HepG2 (cell line): ENCODE measurements around the gene ST6GALNAC3. TPM values are rescaled to one million over a fixed set of nuclear protein-coding genes. Genes with fewer than 3 reads are reported as not detected.

Source experiments
- ATAC-seq: fragments of 200-7000 bp; cut with Tn5 transposase; 3 replicates; pipeline ENCODE4 v1.9.1; 2020; ENCODE audit warnings: mild to moderate bottlenecking, moderate library complexity
- BruUV-seq: library from RNA; stranded (reverse); fragments of 400-500 nt; replicated peaks from 2 replicates; lab custom pipeline; 2021; lab: Mats Ljungman, UMichigan
- CTCF ChIA-PET: fragments of 300-600 bp; formaldehyde crosslinking; extraction: SDS; loops from one replicate; lab custom pipeline; 2021; ENCODE audit warnings: low total read pairs, inconsistent platforms, low intra/inter-chr PET ratio; lab: Yijun Ruan, JAX
- POLR2A ChIA-PET: fragments of 350-600 bp; sonication (Branson Sonifier 250); formaldehyde crosslinking; loops from one replicate; lab custom pipeline; 2020; ENCODE audit warnings: antibody characterized with exemption, inconsistent platforms; lab: Yijun Ruan, JAX
- DNase-seq: peaks from one replicate; pipeline ENCODE4 v3.0.0-alpha.2; 2015; ENCODE audit warnings: low spot score
- FAIRE-seq: peaks from 3 replicates; lab custom pipeline; 2011; peaks lifted over from hg19 to GRCh38; lab: Jason Lieb, UNC
- H2AFZ ChIP-seq: one replicate; pipeline ENCODE4 v1.6.1; 2011; ENCODE audit warnings: low read length, inconsistent platforms
- H3K27ac ChIP-seq: fragments of 300-600 bp; 3 replicates; pipeline ENCODE4 v1.8.0; 2011; ENCODE audit warnings: mixed run types, mild to moderate bottlenecking, mixed read lengths, low read length, inconsistent platforms; ENCODE audit not compliant: insufficient read depth; ENCODE audit errors: extremely low read length
- H3K27me3 ChIP-seq, 2 experiments: fragments of 200-600 bp in 1 of 2; 2 replicates in 1 of 2; 3 replicates in 1 of 2; pipeline versions ENCODE4 v1.6.0 to v1.8.0; 2011; ENCODE audit warnings: low read length in 2 of 2, mild to moderate bottlenecking in 2 of 2, moderate library complexity in 2 of 2, inconsistent platforms in 1 of 2; ENCODE audit not compliant: insufficient read depth in 2 of 2, control insufficient read depth in 1 of 2
- H3K36me3 ChIP-seq, 2 experiments: fragments of 200-600 bp in 1 of 2; replicated peaks in 1 of 2; 2 replicates in 1 of 2; 3 replicates in 1 of 2; pipeline versions ENCODE4 v1.5.1 to v1.8.0; 2011; ENCODE audit warnings: low read length in 2 of 2, inconsistent platforms in 1 of 2; ENCODE audit not compliant: insufficient read depth in 2 of 2, control insufficient read depth in 1 of 2
- H3K4me1 ChIP-seq: 2 replicates; pipeline ENCODE4 v1.5.1; 2012; ENCODE audit warnings: low read length, inconsistent platforms; ENCODE audit not compliant: insufficient read depth
- H3K4me2 ChIP-seq: 2 replicates; pipeline ENCODE4 v1.6.0; 2011; ENCODE audit warnings: low read depth, low read length, inconsistent platforms
- H3K4me3 ChIP-seq, 3 experiments: fragments of 200-600 bp in 1 of 3; sonication (generic), shearing (Covaris generic) in 1 of 3; replicated peaks in 1 of 3; 2 replicates each; pipeline ENCODE4 v1.5.1; 2011 to 2016; ENCODE audit warnings: low read length in 3 of 3, inconsistent platforms in 2 of 3, low read depth in 2 of 3, mild to moderate bottlenecking in 2 of 3, control low read depth in 1 of 3, mixed read lengths in 1 of 3; ENCODE audit not compliant: insufficient read depth in 1 of 3
- H3K79me2 ChIP-seq: one replicate; pipeline ENCODE4 v1.6.1; 2011; ENCODE audit warnings: low read length, inconsistent platforms; ENCODE audit not compliant: insufficient read depth
- H3K9ac ChIP-seq: 2 replicates; pipeline ENCODE4 v1.6.0; 2011; ENCODE audit warnings: mild to moderate bottlenecking, low read depth, low read length, inconsistent platforms; ENCODE audit not compliant: insufficient read depth
- H3K9me3 ChIP-seq: 2 replicates; pipeline ENCODE4 v1.5.1; 2012; ENCODE audit warnings: mild to moderate bottlenecking, low read length
- H4K20me1 ChIP-seq: 2 replicates; pipeline ENCODE4 v1.6.0; 2011; ENCODE audit warnings: inconsistent platforms, mild to moderate bottlenecking, low read length, moderate library complexity; ENCODE audit not compliant: insufficient read depth
- HNF4A ChIP-seq: sonication (generic); formaldehyde crosslinking; IDR thresholded peaks from 2 replicates; pipeline ENCODE4 v1.4.0; 2020; ENCODE audit warnings: missing genetic modification reagents
- HNRNPK ChIP-seq: fragments of 200-400 bp; formaldehyde crosslinking; IDR thresholded peaks from 2 replicates; pipeline ENCODE4 v1.6.1; 2018; ENCODE audit warnings: low read length, low read depth, moderate library complexity, mild to moderate bottlenecking; ENCODE audit not compliant: poor library complexity, severe bottlenecking
- IKZF4 ChIP-seq: sonication (generic); formaldehyde crosslinking; IDR thresholded peaks from 2 replicates; pipeline ENCODE4 v1.5.1; 2020; ENCODE audit warnings: borderline replicate concordance, mild to moderate bottlenecking, low read depth, missing genetic modification reagents; ENCODE audit errors: not compliant biosample characterization
- ZNF382 ChIP-seq: sonication (generic); formaldehyde crosslinking; IDR thresholded peaks from 2 replicates; pipeline ENCODE4 v1.5.0; 2020; ENCODE audit warnings: missing genetic modification reagents, mild to moderate bottlenecking, borderline replicate concordance
- ZNF556 ChIP-seq: sonication (generic); formaldehyde crosslinking; IDR thresholded peaks from 2 replicates; pipeline ENCODE4 v1.4.0; 2020; ENCODE audit warnings: mild to moderate bottlenecking, missing genetic modification reagents, borderline replicate concordance
- WGBS: methylation state at CpG from one replicate; pipeline ENCODE4 v1.1.6; 2017; ENCODE audit warnings: low lambda C conversion rate; 5-methylcytosine and 5-hydroxymethylcytosine counted together
- in situ Hi-C: cut with HindIII; loops from 2 replicates; pipeline ENCODE4 v1.10.0; 2017; ENCODE audit warnings: low pct_unique_long_range_greater_than_20kb; ENCODE audit not compliant: extremely low pct_ligation_motif_present
- intact Hi-C: fragments of 100-400 bp; cut with micrococcal nuclease; formaldehyde crosslinking; loops from one replicate; pipeline ENCODE4 v1.10.0; 2022; ENCODE audit not compliant: unreplicated experiment
- polyA plus RNA-seq, 8 experiments: library from polyadenylated mRNA; depleted of rRNA in 3 of 8; stranded (reverse) in 7 of 8; unstranded in 1 of 8; fragments of >200 nt; fragmentation: Illumina TruSeq in 4 of 8; extraction: Trizol in 4 of 8; gene quantifications; 2 replicates each; pipeline versions ENCODE4 v1.2.1 to v1.2.3, GENCODE V29; 2011 to 2016; ENCODE audit warnings: low read depth in 4 of 8, missing spikeins in 1 of 8, mixed read lengths in 1 of 8; ENCODE audit not compliant: insufficient read depth in 1 of 8
- total RNA-seq, 5 experiments: library from RNA; depleted of rRNA; stranded (reverse); fragments of >200 nt; fragmentation: Illumina TruSeq; extraction: Trizol; gene quantifications; 2 replicates each; pipeline ENCODE4 v1.2.3, GENCODE V29; 2016; ENCODE audit warnings: low read depth in 1 of 5

ST6GALNAC3 gene
- total and polyA plus RNA-seq, 2 of the 13 experiments (the other 11 are each of a cell fraction or from before 2014, with no cell fraction given): not detected

DNA sequence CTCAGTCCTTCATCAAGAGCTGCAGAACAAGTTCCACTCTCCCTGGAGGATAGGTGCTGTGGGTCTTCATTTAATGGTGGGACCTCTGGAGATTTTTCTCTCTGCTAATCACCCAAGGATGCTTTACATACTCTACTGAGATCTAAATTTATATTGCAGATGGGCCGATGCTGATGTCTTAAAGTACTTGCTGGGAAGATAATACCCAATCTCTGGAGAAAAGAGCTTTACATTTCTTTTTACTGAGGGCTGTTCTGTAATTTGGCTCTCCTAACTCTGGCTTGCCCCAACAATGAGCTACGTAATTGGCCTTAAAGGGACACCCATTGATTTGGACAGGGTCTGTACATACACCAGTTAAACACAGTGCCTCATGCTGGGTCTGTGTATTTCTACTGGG is 86.9 kb downstream of the ST6GALNAC3 start:
- BruUV-seq: no TSS peak
- DNase-seq (no peak), ATAC-seq (no peak), FAIRE-seq (no peak)
- intact Hi-C loops (no loop called here), in situ Hi-C loops (no loop called here)
- 0% methylated on average over 2 of the region's 2 CpGs for WGBS
- ChIA-PET POLR2A (no interaction called here), CTCF (no interaction called here)
- H3K9me3 ChIP-seq: no peaks in the 10 kb centered on the region
- no peaks in the 10 kb centered on the region for H3K36me3 ChIP-seq
- H2AFZ ChIP-seq: no peak overlapping the region
- no peaks in the 10 kb centered on the region for H4K20me1 ChIP-seq
- H3K27ac ChIP-seq: no peak overlapping the region
- H3K4me1 ChIP-seq: no peaks in the 10 kb centered on the region
- no peak overlapping the region for H3K4me3 ChIP-seq
- no peaks in the 10 kb centered on the region for H3K27me3 ChIP-seq
- H3K79me2 ChIP-seq: no peaks in the 10 kb centered on the region
- H3K9ac ChIP-seq: no peak overlapping the region
- TF ChIP-seq ZNF556 (CRISPR knock-in tag): no peak
- H3K4me2 ChIP-seq: no peak overlapping the region

DNA sequence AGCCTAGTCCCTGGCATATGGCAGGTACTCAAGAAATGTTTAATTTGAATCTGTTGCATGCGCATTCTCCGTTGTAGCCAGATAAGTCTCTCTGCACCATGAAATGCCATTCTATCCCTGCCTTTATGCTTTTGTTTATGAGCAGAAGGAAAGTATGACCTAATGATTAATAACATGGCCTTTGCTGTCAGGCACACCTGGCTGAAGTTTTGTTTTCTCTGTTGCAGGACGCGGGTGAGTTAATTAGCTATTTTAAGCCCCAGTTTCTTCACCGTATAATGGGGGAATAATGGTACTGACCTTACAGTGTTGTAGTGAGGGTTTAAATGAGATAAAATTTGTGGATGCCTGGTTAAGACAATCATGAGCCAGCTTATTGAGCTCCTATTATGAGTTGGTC is 87.7 kb downstream of the ST6GALNAC3 start:
- WGBS: 91% methylated on average over 5 of the region's 5 CpGs
- Histone ChIP-seq H3K4me2 (no peak overlapping the region), H3K79me2 (no peaks in the 10 kb centered on the region), H3K9me3 (no peaks in the 10 kb centered on the region), H3K36me3 (no peaks in the 10 kb centered on the region), H2AFZ (no peak overlapping the region), H3K27ac (no peak overlapping the region), H3K4me1 (no peaks in the 10 kb centered on the region), H3K9ac (no peak overlapping the region), H4K20me1 (no peaks in the 10 kb centered on the region), H3K4me3 (no peak overlapping the region), H3K27me3 (no peaks in the 10 kb centered on the region)
- DNase-seq: no peak
- no peak for ATAC-seq
- POLR2A ChIA-PET: no interaction called here
- CTCF ChIA-PET: no interaction called here
- BruUV-seq: no TSS peak
- intact Hi-C loops (no loop called here), in situ Hi-C loops (no loop called here)
- no peak for FAIRE-seq
- TF ChIP-seq HNRNPK (no peak), HNF4A (no peak), IKZF4 (no peak), ZNF382 (CRISPR knock-in tag) (no peak)
